Activated CD4-positive, alpha-beta T cell treated with anti-CD3 and anti-CD28 coated beads, Interleukin-2, amount 50 U/mL, for 4 hours (primary cell): ENCODE measurements around the gene CHSY1.
"Not testable (repeated sequence)": the region's sequence is repeated elsewhere in the genome, so short reads cannot be mapped to it uniquely, and the experiment has no call there.

Source experiments
- DNase-seq, 2 experiments: peaks; one replicate each; pipeline ENCODE4 v3.0.0-alpha.2; 2020

CHSY1 gene

DNA sequence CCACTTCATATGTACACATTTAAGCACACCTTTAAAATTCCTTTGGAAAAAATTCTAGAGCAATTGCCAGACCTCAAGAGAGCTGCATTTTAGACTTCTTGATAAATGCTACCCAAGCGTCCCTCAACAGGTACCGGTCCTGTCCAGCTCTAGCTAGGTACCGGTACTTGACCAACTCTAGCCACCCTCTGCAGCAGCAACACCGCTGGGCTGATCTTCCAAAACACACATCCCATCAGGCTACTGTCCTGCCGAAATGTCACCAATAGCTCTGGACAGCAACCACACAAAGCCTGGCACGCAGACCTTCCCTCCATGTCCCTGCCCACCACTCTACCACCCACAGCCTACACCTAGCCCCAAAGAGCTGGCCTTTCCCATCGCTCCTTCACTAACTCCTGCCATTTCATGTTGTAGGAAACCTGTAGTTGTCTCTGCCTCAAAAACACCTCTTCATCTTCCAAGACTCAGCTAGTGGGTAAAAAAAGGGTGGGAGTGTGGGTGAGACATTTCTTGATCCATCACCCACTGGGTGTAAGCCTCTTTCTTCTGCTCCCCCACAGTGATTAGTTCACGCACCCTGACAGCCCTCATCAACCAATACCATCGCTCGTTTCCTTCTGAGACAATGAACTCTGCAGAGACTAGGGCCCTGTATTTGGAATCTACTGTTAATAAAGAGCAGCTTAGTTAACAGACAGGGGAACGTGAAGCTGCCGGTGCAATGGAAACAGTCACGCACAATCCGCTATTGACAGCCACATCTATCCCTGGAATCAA is 6.8 kb downstream of the CHSY1 start:
- no peak for DNase-seq

GRCh38 chr15:101244036-101244781 is 7.6 kb downstream of the CHSY1 start:
- DNase-seq = no peak

GRCh38 chr15:101243420-101243819 is 8.4 kb downstream of the CHSY1 start:
- DNase-seq = no peak

GRCh38 chr15:101242999-101243336 is 8.9 kb downstream of the CHSY1 start:
- no peak for DNase-seq

- DNase-seq = no peak
These were observed 9.5 kb downstream of the CHSY1 start for GRCh38 chr15:101242160-101242998.

DNA sequence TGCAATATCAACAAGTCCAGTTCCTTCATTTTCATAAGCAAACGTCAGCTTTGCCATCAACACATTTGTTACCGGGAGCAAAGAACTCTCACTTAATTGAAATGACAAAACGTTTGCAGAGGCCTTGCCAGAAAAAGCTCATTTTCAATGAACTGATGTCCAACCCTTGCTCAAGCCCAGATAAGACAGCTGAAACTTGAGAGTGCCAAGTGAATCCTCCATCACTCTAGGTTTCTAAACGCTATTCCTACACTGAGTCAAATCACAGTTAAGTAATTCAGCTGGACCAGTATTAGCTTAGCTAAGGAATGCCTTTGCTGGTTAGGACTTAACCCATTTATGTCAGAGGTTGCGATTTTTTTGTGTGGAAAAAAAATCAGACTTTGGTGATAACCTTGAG is 11.5 kb downstream of the CHSY1 start:
- no peak for DNase-seq

- DNase-seq = no peak
These were observed 12.1 kb downstream of the CHSY1 start for GRCh38 chr15:101239724-101240136.

GRCh38 chr15:101237251-101237650 is 14.6 kb downstream of the CHSY1 start:
- DNase-seq = no peak

- no peak for DNase-seq
These were observed 18.1 kb downstream of the CHSY1 start for GRCh38 chr15:101233651-101234280.

- DNase-seq = no peak
These were observed 19.2 kb downstream of the CHSY1 start for GRCh38 chr15:101232677-101233076.

GRCh38 chr15:101228313-101228712 is 23.5 kb downstream of the CHSY1 start:
- DNase-seq = no peak

DNA sequence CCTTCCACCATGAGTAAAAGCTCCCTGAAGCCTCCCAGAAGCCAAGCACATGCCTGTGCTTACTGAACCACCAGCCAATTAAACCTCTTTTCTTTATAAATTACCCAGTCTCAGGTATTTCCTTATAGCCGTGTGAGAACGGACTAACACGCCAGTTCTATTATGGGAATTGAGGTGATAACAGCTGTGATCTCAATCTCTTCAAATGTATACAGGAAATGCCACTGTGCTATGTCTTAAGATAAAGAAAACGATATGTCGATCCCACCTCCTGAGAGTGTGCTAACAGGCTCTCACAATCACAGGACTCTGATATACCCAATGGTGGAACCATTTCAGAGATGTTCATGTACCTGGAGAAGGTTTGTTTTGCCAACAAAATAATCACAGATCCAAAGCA is 26.2 kb downstream of the CHSY1 start:
- DNase-seq = no peak

GRCh38 chr15:101221902-101222301 is 29.9 kb downstream of the CHSY1 start:
- DNase-seq = no peak

- DNase-seq = no peak
These were observed 31.8 kb downstream of the CHSY1 start for GRCh38 chr15:101220060-101220459.

GRCh38 chr15:101219441-101219840 is 32.4 kb downstream of the CHSY1 start:
- no peak for DNase-seq

DNA sequence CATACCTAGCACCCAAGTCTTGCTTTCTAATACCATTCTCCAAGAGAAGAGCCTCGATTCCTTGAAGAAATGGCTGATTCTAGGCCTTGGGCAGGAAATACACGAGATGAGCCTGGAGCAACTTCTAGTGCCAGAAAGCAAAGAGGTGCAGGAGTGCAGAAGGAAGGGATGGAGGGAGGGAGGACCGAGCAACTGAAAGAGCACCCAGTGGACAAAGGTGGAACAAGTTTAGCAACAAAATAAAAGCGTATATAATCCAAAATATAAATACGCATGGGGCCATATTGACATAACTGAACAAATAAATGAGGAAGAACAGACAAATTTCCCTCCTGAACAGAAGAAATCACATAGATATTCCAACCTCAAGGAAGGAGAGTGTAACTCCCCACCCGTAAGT is 34.4 kb downstream of the CHSY1 start:
- no peak for DNase-seq

DNA sequence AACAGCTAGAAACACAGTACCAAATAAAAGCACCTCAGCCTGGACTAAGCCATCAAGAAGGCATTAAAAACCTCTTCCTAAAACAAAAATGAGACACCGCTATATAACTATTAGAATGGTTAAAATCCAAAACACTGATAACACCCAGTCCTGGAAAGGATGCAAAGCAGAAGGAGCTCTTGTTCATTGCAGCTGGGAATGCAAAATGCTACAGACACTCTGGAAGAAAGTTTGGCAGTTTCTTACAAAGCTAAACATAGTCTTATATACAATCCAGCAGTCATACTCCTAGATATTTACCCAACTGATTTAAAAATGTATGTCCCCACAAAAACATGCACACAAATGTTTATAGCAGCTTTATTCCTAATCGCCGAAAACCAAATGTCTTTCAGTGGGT is 35.7 kb downstream of the CHSY1 start:
- DNase-seq = no peak

GRCh38 chr15:101215681-101216080 is 36.2 kb downstream of the CHSY1 start:
- no peak for DNase-seq

GRCh38 chr15:101214435-101215097 is 37.3 kb downstream of the CHSY1 start:
- DNase-seq = not testable (repeated sequence)

- DNase-seq = no peak
These were observed 38.3 kb downstream of the CHSY1 start for GRCh38 chr15:101213570-101213969.

DNA sequence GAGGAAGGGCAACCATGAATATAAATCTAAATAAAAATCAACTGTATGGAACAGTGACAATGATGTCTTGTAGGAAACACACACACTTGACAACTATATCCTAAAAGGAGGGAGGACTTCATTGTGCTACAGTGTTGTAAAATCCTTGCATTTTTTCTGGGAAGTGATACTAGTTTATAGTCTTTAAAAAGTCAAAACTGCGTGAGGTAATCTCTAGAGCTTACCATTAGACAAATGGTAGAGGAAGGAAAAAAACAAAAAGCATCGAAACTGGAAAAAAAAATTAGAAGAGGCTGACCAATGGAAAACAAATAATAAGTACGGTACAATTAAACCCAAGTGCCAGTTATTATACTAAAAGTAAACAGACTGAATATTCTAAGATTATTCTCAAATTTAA is 38.7 kb downstream of the CHSY1 start:
- DNase-seq = no peak

DNA sequence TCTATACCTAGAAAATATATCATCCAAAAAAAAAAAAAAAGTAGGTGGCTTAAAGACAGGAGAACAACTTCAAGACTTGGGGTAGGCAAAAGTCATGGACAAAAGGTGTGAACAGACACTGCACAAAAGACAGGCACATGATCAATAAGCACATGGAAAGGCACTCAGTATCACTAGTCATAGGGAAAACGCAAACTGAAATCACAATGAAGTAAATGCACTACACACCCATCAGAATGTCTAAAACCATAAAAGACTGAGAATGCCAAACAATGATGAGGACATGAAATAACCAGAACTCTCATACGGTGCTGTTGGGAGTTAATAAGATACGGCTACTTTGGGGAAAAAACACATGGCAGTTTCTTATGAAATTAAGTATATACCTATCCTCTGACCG is 40.0 kb downstream of the CHSY1 start:
- DNase-seq = no peak

DNA sequence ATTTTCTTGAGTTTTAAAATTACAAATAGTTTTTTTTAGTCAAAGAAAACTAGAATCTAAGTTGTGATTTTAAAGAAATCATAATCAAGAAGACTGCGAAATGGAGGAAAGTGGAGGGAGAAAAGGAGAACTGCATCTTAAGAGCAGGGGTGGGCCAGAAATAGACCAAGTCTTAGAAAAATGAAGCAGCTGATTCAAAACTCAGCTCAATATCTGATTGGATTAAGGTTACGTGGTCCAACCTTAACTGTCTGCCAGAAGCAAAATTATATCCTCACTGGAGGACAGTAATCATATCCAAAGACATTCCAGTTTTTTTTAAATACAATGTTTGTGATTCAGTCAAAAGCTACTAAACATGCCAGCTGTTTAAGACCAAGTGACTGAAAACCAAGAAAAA is 41.4 kb downstream of the CHSY1 start:
- DNase-seq = no peak
